Uterus (tissue), 2 donors: Measurements from ENCODE around the gene FMO4.

Experiments used
- CTCF ChIP-seq, 4 experiments: fragments of 200-600 bp in 2 of 4; fragments of 450-650 bp in 2 of 4; sonication (generic) in 2 of 4; IDR thresholded peaks; one replicate each; pipeline ENCODE4 v1.5.1; 2016 to 2019; ENCODE audit warnings: antibody characterized with exemption in 4 of 4, mild to moderate bottlenecking in 2 of 4, moderate library complexity in 1 of 4
- POLR2A ChIP-seq, 2 donors: fragments of 450-650 bp; IDR thresholded peaks; one replicate each; pipeline ENCODE4 v1.6.1; 2016; ENCODE audit warnings: antibody characterized with exemption in 2 of 2, mild to moderate bottlenecking in 1 of 2, moderate library complexity in 1 of 2

- TF ChIP-seq CTCF (IDR thresholded peaks at IDR 0.05) = no peak
- TF ChIP-seq POLR2A (IDR thresholded peaks at IDR 0.05) = no peak
These were observed 67.9 kb downstream of the FMO4 start for GRCh38 chr1:171381866-171382210.
